Measurements from ENCODE around the gene HECTD1. TPM values are rescaled to one million over a fixed set of nuclear protein-coding genes. Genes with fewer than 3 reads are reported as not detected.

HECTD1 gene
- total RNA-seq, 4 donors from 2014 or later, result 252 to 382 (median 289) TPM

- DNase-seq, result peak; percentile 65 to 74
- Histone ChIP-seq H3K4me3 (replicated peaks in 1 of 3) (no peak overlapping the region), H3K9me3 (no peaks in the 10 kb centered on the region), H3K4me1 (peaks cover 3 to 14% of the 10 kb centered on the region in 2 donors), H3K27ac (no peak overlapping the region), H3K36me3 (peaks cover 25 to 41% of the 10 kb centered on the region in 2 donors), H3K27me3 (no peaks in the 10 kb centered on the region)
- no peak for TF ChIP-seq POLR2A (IDR thresholded peaks at IDR 0.05)
- no peak for TF ChIP-seq CTCF (IDR thresholded peaks at IDR 0.05)
- WGBS, 2 donors, result 46 to 55% methylated on average over 6 of the region's 6 CpGs
- intact Hi-C loops (cut with DNase I), result no loop called here
Observed at GRCh38 chr14:31125231-31125630, 82.4 kb downstream of the HECTD1 start.

GRCh38 chr14:31124197-31124596 is 83.4 kb downstream of the HECTD1 start:
- no peak for TF ChIP-seq POLR2A (IDR thresholded peaks at IDR 0.05)
- no peak for TF ChIP-seq CTCF (IDR thresholded peaks at IDR 0.05)
- no peaks in the 10 kb centered on the region for H3K9me3 ChIP-seq
- intact Hi-C loops (cut with DNase I), result no loop called here
- H3K27ac ChIP-seq, result no peak overlapping the region
- peaks cover 3 to 14% of the 10 kb centered on the region in 2 donors for H3K4me1 ChIP-seq
- H3K4me3 ChIP-seq (replicated peaks in 1 of 3), result no peak overlapping the region
- peaks cover 34 to 51% of the 10 kb centered on the region in 2 donors for H3K36me3 ChIP-seq
- H3K27me3 ChIP-seq, result no peaks in the 10 kb centered on the region
- 97% methylated on average over 3 of the region's 3 CpGs for WGBS, 2 donors
- no peak for DNase-seq

GRCh38 chr14:31122921-31123320 is 84.7 kb downstream of the HECTD1 start:
- 89 to 93% methylated on average over 4 of the region's 4 CpGs for WGBS, 2 donors
- Histone ChIP-seq H3K27ac (no peak overlapping the region), H3K27me3 (no peaks in the 10 kb centered on the region), H3K4me3 (replicated peaks in 1 of 3) (no peak overlapping the region), H3K4me1 (peaks cover 0 to 4% of the 10 kb centered on the region in 2 donors), H3K9me3 (no peaks in the 10 kb centered on the region), H3K36me3 (peaks cover 38 to 55% of the 10 kb centered on the region in 2 donors)
- intact Hi-C loops (cut with DNase I), result no loop called here
- TF ChIP-seq CTCF (IDR thresholded peaks at IDR 0.05) (no peak), POLR2A (IDR thresholded peaks at IDR 0.05) (no peak)
- no peak for DNase-seq

- Histone ChIP-seq H3K9me3 (no peaks in the 10 kb centered on the region), H3K4me1 (no peaks in the 10 kb centered on the region), H3K36me3 (peaks cover 35 to 59% of the 10 kb centered on the region in 2 donors), H3K4me3 (replicated peaks in 1 of 3) (no peak overlapping the region), H3K27me3 (no peaks in the 10 kb centered on the region), H3K27ac (no peak overlapping the region)
- DNase-seq, result peak; percentile 13 to 15
- intact Hi-C loops (cut with DNase I), result no loop called here
- no peak for TF ChIP-seq POLR2A (IDR thresholded peaks at IDR 0.05)
- TF ChIP-seq CTCF (IDR thresholded peaks at IDR 0.05), result no peak
- WGBS, 2 donors, result 78 to 80% methylated on average over 5 to 8 of the region's 8 CpGs
Observed at GRCh38 chr14:31122098-31122611, 85.4 kb downstream of the HECTD1 start.

GRCh38 chr14:31118892-31119291 is 88.7 kb downstream of the HECTD1 start:
- Histone ChIP-seq H3K27me3 (no peaks in the 10 kb centered on the region), H3K36me3 (peaks cover 56 to 77% of the 10 kb centered on the region in 2 donors), H3K4me1 (no peaks in the 10 kb centered on the region), H3K4me3 (replicated peaks in 1 of 3) (no peak overlapping the region), H3K27ac (no peak overlapping the region), H3K9me3 (no peaks in the 10 kb centered on the region)
- intact Hi-C loops (cut with DNase I), result no loop called here
- WGBS, 2 donors, result 87 to 88% methylated on average over 3 of the region's 3 CpGs
- TF ChIP-seq POLR2A (IDR thresholded peaks at IDR 0.05) (no peak), CTCF (IDR thresholded peaks at IDR 0.05) (no peak)
- no peak for DNase-seq

All from thyroid gland (tissue), 4 donors.